Measurements from ENCODE around the gene GABRB2.
"Not testable (repeated sequence)": the region's sequence is repeated elsewhere in the genome, so short reads cannot be mapped to it uniquely, and the experiment has no call there.

GABRB2 gene

DNA sequence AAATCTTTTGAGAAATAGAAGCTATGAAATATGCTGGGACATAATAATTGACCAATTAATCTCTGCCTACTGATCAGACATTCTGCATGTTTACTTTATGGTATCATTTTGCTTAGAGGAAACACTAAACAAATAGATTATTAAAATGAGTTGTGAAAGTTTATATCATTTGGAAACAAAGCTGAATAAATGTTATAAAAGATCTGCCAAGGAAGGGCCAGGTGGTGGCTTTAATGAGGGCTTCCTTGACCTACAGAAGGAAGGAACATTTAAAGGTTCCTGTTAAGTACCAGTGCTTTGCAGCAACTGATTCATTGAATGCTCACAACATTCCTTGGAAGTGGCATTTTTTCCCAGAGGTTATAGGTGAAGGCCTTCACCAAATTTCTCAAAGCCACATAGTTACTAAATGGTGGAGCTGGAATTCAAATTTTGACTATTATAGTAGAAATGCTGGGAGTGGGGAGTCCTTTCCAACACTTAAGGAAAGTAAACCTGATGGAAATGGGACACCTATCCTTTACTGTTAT, 250.7 kb downstream of the GABRB2 start:
- no peak for DNase-seq

DNA sequence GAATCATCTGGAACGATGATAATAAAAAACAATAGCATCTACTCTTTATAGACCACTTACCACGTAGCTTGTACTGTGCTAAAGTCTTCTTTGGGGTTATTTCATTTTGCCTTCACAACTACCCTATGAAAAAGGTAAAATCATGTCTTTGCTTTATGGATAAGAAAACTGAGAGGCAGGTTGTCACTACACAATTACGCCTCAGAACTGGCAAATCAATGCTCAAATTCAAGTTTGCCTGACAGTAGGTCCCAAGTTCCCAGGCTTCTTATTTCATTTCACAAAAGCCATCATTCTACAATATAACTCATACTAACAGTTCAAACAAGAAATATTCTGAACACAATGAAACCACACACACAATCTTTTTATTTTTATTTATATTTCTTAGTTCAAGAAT, 258.5 kb downstream of the GABRB2 start:
- no peak for DNase-seq

DNA sequence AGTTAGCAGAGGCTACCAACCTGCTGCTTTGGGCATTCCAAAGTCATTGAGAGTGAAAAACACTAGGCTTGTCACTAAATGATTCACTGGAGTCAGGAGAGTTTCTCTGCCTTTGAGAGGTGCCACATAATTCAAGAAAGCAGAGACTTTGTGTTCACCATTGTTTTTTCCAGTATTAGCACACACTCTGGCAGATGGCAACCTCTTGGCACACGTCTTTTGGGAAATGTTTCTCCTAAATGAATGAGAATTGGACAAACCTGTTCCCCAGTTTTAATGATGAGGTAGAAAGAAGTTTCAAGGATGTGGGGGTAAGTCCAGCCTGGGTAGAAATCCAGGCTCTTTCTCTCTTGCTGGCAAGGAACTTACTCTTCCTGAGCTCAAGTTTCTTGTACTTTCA, 259.1 kb downstream of the GABRB2 start:
- peak in 1 of 2 experiments; percentile 55 for DNase-seq

DNA sequence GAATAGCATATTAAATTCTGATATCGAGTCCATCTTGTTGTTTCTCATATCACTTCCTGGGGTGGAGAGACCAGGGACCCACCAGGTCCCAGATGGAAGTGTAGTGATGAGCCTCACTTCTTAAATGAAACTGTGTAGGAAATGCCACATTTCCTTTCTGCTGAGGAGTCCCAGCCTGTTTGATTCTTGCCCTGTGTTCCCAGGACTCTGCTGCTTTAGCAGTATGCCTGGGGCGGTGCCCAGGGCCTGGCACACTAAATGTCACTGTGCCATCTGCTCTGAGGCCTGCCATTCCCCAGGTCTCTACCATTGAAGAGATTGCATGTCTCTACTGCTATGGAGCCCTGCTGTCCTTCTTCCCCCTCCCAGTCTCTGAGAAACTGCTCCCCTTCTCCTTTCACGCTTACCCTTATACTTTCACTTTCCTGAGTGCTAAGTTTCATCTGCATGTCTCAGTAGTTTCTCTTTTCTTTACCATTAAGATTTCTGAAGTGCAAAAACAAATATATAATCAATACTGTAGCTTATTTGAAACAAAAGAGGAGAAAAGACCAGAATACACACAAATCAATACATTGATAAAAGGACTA, 260.4 kb downstream of the GABRB2 start:
- peak in 1 of 2 experiments; percentile 41 for DNase-seq

DNA sequence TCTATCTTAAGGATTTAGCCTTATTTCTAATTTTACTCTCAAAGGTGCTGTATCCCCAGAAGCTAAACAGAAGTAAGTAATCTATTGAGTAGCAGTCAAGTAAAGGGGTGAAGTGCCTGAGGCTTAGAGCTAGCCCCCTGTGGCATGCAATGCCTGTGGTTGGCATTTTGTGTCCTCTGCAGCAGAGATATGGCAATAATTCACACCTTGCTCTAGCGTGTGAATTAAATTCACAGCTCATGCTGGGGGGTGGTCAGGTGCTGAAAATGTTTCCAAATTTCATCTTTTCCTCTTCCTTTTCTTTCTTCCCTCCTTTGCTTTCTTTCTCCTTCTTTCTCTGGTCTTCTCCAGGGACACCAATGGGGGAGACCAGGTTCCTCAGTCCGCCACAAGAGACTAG, 262.1 kb downstream of the GABRB2 start:
- no peak for DNase-seq

DNA sequence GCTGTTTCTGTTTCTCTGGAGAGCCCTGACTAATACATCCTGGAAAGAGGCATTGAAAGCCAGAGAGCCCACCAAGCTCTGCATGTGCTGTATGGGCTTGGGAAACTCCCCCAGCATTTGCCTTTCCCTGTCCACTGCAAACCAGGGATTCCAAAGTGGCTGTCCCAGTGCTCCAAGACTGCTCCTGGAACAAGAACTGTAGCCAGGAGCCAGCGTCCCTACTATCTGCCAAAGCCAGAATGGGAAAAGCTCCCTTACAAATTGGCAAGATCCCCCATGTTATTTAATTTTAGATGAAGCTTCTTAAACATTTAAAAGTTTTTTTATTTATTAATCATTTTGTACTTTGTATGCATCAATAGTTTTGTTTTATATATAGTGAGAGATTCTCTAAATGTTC, 263.2 kb downstream of the GABRB2 start:
- DNase-seq = peak; percentile 77 to 83

DNA sequence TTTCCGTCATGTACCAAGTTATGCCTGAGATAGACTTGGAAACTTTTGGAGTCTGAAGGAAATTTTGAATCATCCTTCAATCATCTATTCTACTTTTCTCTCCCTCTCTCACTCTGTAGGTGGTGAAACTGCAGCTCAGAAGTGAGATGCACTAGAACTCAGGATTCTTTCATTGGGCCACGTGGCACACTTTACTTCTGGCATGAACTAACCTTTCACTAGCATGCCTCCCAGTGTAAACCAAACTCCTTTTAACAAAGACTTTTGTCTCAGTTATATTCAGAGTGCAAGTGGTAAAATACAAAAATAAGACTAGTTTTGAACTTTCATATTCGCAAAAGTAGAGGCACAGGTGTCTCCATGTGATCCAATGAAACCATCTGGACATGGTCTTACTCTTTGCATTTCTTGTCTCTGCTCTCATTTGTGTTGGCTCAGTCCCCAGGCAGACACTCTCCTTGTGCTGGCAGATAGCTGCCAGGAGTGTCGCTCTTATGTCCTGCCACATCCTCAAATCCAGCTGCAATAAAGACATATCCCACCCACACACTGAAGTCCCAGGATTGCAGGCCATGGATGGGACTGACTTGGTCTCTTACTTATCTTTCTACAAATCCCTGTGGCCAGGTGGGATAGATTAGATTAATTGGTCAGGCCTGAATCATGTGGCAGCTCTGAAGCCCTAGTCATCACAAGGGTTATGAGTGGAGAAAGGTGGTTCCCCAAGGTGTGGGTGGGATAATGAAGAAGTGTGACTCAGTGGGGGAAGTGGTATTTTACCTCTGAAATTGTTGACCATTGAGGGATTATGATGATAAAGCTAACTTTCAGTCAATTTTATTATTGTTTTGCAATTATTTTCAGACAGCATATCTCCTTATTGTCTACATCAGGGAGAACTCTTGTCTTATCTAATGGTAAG, 267.5 kb downstream of the GABRB2 start:
- peak in 1 of 2 experiments; percentile 45 for DNase-seq

DNA sequence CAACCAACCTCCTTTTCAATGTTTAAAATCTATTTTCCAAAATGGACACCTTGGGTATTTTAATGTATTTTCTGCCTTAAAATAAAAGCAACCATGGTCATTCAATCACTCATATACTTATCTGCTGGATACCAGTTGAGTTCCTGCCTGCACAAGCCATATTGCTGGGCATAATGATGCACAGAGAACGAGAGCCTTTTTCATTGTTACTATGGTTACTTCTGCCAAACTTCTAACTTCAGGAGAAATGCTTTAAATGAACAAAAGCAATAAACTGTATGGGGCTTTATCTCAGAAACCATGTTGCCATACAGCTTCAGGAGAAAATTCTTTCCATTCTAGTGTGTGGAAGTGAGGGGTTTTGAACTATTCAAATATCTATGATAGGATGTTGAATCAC, 269.5 kb downstream of the GABRB2 start:
- no peak for DNase-seq

DNA sequence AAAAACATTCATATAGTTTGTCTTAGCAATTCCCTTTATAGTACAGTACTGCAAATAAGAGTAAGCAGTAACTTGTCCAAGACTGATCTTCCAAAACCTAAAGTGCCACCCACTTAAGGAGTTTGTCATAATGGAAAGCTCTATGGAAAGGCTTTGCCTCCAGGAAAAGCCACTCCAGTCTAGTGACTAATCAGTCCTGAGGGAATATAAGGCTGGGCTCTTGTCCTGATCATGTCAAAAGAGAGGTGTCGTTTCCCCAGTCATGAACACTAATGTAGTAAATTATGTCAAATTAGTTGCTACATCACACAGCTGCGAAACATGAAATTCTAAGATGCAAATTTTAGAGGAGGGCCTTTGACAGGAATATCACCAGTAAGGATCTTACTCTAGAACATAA, 271.6 kb downstream of the GABRB2 start:
- no peak for DNase-seq

DNA sequence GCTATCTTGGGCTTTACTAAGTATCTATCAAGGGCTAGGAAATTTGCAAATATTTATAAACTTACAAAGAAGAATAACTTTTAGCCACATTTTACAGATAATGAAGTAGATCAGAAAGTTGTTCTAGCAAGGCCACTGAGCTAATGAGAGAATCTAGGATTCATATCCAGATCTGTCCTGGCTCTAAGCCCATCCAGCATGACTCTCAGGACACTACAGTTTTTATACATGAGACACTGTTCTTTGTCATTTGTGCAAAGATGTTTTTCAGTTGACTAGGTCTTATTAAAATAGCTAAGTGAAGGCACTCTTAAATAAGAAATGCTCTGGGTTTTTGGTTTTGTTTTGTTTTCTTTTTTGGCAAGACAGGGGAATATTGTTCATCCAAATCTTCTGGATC, 273.1 kb downstream of the GABRB2 start:
- DNase-seq = peak in 1 of 2 experiments; percentile 14

DNA sequence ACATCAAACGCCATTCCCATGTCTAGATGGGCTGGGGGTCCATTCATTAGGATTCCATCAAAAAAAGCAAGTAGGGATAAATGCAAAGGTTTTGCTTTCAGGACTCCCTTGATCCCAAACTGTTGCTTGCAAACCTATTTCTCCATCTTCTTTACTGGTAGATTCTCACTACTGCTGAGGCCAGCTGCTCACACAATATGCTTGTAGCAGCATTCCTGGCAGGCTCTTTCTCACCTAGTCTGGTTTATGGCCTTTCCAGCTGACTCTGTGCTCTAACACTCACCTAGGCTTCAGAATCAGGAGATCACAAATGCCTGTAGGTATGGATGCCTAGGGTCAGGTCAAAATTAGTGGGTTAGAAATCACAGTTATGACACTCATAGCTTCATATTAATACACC, 274.7 kb downstream of the GABRB2 start:
- peak in 1 of 2 experiments; percentile 20 for DNase-seq

DNA sequence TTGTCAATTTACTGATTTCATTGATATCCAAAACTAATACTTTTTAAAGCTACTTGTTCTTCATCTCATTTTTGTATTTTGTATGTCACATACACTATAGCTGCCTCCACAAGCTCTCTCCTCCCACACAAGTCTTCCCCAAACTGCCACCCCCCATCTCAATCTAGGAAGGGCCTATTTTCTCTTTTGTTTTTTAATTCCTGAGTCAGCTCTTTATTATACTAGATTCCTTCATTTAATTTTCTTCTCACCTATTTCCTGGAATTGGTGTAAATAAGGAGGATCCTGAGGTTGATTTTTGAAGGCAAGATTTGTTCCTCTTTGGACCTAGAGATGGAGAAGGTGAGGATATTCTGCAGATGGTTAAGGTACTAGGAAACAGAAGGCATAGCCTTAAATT, 277.4 kb downstream of the GABRB2 start:
- no peak for DNase-seq

DNA sequence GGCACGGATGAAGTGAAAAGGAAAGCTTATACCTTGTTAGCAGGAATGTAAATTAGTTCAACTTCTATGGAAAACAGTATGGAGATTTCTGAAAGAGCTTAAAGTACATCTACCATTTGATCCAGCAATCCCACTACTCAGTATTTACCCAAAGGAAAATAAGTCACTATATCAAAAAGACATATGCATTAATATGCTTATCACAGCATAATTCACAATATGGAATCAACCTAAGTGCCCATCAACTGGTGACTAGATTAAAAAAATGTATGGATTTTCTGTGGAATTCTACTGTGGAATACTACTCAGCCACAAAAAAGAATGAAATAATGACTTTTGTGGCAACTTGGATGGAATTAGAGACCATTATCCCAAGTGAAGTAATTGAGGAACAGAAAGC, 279.6 kb downstream of the GABRB2 start:
- no peak for DNase-seq

DNA sequence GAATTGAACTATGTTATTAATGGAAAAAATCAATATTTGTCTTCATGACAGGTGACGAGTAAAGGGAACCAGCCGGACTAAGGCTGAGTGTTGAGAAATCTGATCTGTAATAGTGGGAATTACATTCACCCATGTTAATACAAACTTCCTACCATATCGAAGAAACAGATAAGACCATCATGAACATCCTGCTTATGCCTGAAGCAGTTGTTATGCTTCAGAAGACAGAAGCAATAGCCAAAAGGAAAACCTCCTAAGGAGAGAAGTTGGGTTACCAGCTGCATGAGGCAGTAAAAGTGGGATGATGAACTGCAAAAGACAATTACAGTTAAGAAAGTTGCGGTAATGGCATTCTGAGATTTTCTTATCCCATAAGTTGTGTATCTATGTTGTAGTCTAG, 281.5 kb downstream of the GABRB2 start:
- DNase-seq = no peak

DNA sequence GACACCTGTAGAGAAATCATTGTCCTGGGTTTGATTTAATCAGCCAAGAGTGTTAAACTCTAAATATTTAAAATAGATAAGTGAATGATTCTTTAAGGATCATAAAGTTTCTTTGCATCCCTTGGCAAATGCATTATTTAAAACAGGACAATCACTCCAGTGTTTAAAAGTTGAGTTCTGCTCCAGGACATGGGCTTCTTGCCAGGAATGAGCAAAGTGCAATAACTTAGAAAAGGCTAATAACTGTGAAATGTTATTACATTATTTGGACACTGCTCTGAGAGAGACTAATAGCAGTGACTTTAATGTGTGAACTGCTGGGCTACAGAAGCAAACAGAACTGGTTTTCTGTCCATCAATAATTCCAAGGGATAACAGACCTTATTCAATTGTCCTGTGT, 283.3 kb downstream of the GABRB2 start:
- DNase-seq = no peak

DNA sequence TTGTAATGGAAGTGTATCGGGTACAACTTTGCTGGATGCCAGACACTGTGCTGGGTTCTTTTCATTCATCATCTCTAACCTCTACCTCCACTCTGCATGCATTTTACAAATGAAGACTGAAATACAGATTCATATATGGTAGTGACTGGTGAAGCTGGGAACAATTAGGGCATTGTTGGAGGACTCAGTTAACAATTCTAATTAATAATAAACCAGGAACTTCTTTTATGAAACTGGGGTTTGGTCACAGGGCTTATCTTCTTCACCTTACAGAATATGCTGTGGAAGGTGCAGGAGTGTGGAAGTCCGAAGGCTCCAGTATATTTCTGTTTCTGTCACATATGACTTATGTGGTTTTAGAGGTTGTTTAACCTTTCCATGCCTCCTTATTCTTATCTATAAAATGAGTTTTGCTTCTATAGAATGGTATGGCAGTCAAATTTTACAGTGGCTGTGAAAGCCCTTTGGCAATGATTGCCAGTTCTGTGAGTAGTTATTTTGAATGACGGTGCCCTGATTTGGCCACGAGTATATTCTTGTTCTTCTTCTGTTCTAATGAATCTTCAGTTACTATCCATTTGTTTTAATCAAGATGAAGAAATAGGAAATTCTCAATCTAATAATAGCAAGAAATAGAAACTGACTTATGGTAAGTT, 284.7 kb downstream of the GABRB2 start:
- no peak for DNase-seq

DNA sequence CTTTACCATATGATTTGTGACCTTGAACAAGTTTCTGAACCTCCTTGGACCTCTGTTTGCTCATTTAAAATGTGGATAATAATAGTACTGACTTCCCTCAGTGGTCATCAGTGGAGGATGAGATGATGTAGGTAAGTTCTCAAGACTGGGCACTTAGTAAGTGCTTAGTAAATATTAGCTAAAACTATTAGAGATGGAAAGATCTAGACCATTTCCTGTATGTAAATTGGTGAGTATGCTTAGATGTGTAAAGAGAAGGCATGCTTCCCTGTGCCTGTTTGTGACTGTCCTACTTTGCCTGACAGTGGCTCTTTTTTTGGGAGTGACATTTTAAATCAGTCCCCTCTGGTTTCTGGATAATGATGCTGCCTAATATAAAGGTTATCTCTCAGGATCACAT, 288.1 kb downstream of the GABRB2 start:
- DNase-seq = no peak

DNA sequence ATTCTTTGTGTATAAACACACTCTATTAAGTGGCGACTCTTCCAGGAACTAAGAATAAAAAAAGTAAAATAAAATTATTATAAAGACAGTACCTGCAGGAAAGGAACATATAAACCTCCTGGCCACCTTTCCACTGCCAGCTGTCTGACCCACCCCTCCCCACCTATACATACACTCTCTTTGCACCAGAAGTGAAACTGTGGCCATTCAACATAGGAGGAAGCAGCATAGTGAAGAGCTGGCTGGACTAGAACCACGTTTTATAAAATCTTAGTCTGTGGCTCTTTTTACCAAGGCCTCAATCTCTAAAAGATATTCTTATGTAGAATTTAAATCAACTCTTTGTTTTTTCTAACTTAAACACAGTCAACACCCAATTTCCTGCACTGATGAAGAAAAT, 289.6 kb downstream of the GABRB2 start:
- DNase-seq = no peak

DNA sequence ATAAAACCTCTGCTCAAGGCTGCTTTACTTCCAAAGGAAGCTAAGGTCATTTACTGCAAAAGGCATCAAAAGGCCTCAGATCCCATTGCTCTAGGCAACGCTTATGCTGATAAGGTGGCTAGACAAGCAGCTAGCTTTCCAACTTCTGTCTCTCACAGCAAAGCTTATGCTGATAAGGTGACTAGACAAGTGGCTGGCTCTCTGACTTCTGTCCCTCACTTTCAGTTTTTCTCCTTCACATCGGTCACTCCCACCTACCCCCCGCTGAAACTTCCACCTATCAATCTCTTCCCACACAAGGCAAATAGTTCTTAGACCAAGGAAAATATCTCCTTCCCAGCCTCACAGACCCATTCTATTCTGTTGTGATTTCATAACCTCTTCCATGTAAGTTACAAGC, 293.6 kb downstream of the GABRB2 start:
- not testable (repeated sequence) for DNase-seq

DNA sequence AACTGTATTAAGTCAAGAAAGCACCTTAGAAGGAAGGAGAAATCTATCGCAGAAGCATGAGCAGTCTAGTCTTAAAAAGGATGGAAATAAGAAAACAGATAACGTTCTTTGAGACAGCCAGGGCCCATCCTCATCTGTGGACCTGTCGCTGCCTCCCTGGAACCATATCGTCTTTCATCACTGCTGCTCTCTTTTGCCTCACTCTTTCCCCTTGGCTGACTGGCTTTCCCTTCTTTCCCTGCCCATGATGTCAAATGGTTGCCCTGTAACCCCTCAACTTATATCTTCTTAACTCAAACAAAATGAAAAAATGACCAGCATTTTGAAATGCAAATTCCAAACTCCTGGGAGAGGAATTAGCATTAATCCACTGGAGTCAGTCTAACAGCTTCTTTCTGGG, 299.8 kb downstream of the GABRB2 start:
- no peak for DNase-seq

DNA sequence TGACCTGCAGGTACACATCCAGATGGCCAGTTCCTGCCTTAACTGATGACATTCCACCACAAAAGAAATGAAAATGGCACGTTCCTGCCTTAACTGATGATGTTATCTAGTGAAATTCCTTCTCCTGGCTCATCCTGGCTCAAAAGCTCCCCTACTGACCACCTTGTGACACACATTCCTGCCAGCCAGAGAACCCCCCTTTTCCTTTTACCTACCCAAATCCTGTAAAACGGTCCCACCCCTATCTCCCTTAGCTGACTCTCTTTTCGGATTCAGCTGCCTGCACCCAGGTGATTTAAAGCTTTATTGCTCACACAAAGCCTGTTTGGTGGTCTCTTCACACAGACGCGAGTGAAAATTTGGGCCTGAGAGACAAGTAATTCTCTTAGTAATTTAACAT, 300.7 kb downstream of the GABRB2 start:
- not testable (repeated sequence) for DNase-seq
